Uterus (tissue), 2 donors: Measurements from ENCODE around the gene ZP4.

ENCODE experiments used
- POLR2A ChIP-seq, 2 donors: fragments of 450-650 bp; IDR thresholded peaks; one replicate each; pipeline ENCODE4 v1.6.1; 2016; ENCODE audit warnings: antibody characterized with exemption in 2 of 2, mild to moderate bottlenecking in 1 of 2, moderate library complexity in 1 of 2
- TF ChIP-seq, protein P1 (sequence below), 4 experiments: fragments of 200-600 bp in 2 of 4; fragments of 450-650 bp in 2 of 4; sonication (generic) in 2 of 4; IDR thresholded peaks; one replicate each; pipeline ENCODE4 v1.5.1; 2016 to 2019; ENCODE audit warnings: antibody characterized with exemption in 4 of 4, mild to moderate bottlenecking in 2 of 4, moderate library complexity in 1 of 4

DNA sequence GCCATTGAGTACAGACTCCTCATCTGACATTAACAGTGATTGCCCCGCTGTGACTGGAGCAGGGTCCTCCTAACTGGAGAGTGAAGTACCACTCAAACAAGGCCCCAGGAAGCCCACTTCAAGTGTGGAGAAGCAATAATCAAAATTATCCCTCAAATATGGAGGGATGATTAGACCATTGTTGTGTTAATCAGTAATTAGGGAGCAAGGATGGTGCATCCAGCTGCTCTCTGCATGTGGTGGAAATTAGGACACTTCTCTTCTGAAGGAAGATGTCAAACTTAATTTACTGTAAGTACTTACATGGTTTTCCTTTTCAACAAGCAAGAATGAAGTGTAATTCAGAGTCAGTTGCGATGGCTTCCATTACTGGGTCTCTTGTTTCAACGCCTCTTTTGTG, 3.4 kb upstream of the ZP4 start:
- TF ChIP-seq POLR2A (IDR thresholded peaks at IDR 0.05) = no peak
- TF ChIP-seq, protein P1, sequence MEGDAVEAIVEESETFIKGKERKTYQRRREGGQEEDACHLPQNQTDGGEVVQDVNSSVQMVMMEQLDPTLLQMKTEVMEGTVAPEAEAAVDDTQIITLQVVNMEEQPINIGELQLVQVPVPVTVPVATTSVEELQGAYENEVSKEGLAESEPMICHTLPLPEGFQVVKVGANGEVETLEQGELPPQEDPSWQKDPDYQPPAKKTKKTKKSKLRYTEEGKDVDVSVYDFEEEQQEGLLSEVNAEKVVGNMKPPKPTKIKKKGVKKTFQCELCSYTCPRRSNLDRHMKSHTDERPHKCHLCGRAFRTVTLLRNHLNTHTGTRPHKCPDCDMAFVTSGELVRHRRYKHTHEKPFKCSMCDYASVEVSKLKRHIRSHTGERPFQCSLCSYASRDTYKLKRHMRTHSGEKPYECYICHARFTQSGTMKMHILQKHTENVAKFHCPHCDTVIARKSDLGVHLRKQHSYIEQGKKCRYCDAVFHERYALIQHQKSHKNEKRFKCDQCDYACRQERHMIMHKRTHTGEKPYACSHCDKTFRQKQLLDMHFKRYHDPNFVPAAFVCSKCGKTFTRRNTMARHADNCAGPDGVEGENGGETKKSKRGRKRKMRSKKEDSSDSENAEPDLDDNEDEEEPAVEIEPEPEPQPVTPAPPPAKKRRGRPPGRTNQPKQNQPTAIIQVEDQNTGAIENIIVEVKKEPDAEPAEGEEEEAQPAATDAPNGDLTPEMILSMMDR (IDR thresholded peaks at IDR 0.05) = no peak
